HG03354 (cell line): ENCODE data around the gene CEP112.

Experiments
- ATAC-seq: cut with Tn5 transposase; IDR thresholded peaks from one replicate; pipeline ENCODE4 v1.9.1; 2021; ENCODE audit warnings: mild to moderate bottlenecking; ENCODE audit not compliant: unreplicated experiment, poor library complexity, severe bottlenecking

CEP112 gene

GRCh38 chr17:66002812-66003211 lies 189.1 kb downstream of the CEP112 start:
- ATAC-seq: no peak

- ATAC-seq: no peak
Observed at GRCh38 chr17:66002063-66002585, 189.8 kb downstream of the CEP112 start.

- no peak for ATAC-seq
Observed at GRCh38 chr17:66000216-66000615, 191.7 kb downstream of the CEP112 start.

DNA sequence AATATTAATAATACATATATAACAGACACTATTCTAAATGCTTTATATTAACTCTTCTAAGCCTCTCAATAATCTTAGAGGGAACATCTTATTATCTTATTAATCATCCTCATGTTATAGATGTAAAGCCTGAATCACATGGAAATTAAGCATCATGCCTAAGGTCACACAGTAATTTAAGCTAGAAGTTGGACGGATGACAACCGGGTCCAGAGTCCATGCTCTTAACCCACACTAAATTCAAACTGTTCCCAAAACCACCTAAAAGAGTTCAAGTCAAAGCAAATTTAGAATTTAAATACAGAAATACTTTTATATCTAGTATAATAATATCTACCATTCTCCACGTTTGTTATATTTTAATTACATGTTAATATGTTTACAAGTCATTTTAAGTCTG lies 193.3 kb downstream of the CEP112 start:
- no peak for ATAC-seq

- no peak for ATAC-seq
Observed at GRCh38 chr17:65994679-65995078, 197.3 kb downstream of the CEP112 start.

DNA sequence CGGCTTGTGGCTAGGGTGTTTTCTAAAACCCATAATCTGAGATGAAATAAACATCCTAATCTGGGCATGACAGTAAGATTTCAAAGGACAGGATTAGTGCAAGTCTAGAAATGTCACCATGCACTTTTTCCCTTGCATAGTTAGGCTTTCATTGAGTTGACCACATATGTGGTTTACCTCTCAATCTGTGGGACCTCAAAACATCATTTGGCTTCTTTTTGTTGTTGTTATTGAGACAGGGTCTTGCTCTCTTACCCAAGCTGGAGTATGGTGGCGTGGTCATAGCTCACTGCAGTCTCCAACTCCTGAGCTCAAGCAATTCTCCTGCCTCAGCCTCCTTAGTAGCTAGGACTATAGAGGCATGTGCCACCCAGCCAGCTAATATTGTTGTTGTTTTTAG lies 197.8 kb downstream of the CEP112 start:
- ATAC-seq: no peak

DNA sequence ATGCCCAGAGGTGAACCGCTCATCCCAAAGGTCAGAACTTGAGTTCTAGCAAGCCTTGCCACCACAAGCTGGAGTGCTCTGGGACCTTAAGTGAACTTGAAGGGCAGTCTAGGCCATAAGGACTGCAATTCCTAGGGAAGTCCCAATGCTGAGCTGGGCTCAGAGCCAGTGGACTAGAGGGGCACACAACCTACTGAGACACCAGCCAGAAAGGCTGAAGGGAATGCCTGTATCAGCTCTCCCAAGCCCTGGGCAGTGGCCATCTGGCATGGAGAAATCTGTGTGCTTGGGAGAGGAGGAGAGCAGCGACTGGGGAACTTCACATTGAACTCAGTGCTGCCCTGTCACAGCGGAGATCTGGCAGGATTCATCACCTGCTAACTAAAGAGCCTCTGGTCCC lies 201.3 kb downstream of the CEP112 start:
- ATAC-seq: no peak

GRCh38 chr17:65988451-65988850 lies 203.5 kb downstream of the CEP112 start:
- ATAC-seq: no peak

DNA sequence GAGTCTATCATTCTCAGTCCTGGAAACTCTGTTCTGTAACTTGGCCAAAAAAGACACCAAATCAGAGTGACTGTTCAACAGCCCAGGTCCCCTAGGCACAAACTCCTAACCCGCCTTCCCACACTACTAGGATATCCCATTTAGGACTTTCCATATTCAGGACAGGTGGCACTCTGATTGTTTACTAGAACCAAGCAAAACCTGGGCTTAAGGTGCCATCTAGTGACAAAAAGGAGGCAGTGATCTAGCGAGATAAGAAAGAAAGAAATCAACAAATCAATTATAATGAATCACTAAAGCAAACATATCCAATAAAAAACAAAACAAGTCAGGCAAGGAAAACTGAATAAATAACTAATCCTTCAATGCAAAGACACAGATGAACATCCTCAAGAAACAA lies 203.9 kb downstream of the CEP112 start:
- no peak for ATAC-seq

- no peak for ATAC-seq
Observed at GRCh38 chr17:65985571-65985970, 206.4 kb downstream of the CEP112 start.

GRCh38 chr17:65984299-65984698 lies 207.6 kb downstream of the CEP112 start:
- ATAC-seq: no peak

GRCh38 chr17:65978871-65979270 lies 213.1 kb downstream of the CEP112 start:
- ATAC-seq: no peak

GRCh38 chr17:65977041-65977440 lies 214.9 kb downstream of the CEP112 start:
- ATAC-seq: no peak

DNA sequence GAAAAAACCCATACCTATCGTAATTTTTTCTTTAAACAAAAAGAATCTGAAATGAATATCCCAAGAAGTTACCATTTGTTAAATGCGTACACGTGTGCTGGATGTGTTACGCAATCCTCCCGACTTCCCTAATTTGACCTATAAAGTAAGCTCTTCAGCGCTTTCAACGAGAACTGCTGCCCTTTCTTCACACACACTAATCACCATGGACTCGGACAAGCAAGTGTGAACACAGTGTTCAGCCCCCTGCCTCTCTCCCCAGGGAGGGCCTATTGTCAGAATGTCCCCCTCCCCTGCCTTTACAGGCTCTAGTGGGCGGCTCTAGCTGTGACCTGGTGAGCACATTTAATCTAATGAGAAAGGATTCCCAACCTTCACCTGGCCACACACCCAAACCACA lies 216.1 kb downstream of the CEP112 start:
- no peak for ATAC-seq

- ATAC-seq: no peak
Observed at GRCh38 chr17:65973237-65973636, 218.7 kb downstream of the CEP112 start.

GRCh38 chr17:65967372-65967771 lies 224.6 kb downstream of the CEP112 start:
- no peak for ATAC-seq

GRCh38 chr17:65966072-65966695 lies 225.7 kb downstream of the CEP112 start:
- ATAC-seq: no peak

GRCh38 chr17:65963179-65963578 lies 228.8 kb downstream of the CEP112 start:
- ATAC-seq: no peak

- ATAC-seq: no peak
Observed at GRCh38 chr17:65959630-65960029, 232.3 kb downstream of the CEP112 start.

- no peak for ATAC-seq
Observed at GRCh38 chr17:65956814-65957213, 235.1 kb downstream of the CEP112 start.

GRCh38 chr17:65954148-65954449 lies 237.8 kb downstream of the CEP112 start:
- ATAC-seq: no peak
